ENCODE measurements around the gene RPL3.

- TF ChIP-seq ZNF274 (IDR thresholded peaks at IDR 0.05; ENCODE audit: low read depth, low read length) = no peak
- TF ChIP-seq SUZ12 (IDR thresholded peaks at IDR 0.05; ENCODE audit: extremely low read depth, insufficient read depth, insufficient read length) = no peak
- no peak for TF ChIP-seq YY1 (IDR thresholded peaks at IDR 0.05; ENCODE audit: insufficient read depth, insufficient read length)
Measured at GRCh38 chr22:39266398-39267030, 52.9 kb downstream of the RPL3 start.

Measured in NT2/D1 (cell line).